Measurements from ENCODE around the gene GABRR2. TPM values are rescaled to one million over a fixed set of nuclear protein-coding genes. Genes with fewer than 3 reads are reported as not detected.

Gene GABRR2
- total RNA-seq, 4 donors from 2014 or later = 0.27 to 0.62 TPM; not detected in 2

GRCh38 chr6:89258912-89259311, 56.2 kb downstream of the GABRR2 start:
- no peak for TF ChIP-seq CTCF (IDR thresholded peaks at IDR 0.05)
- TF ChIP-seq POLR2A (IDR thresholded peaks at IDR 0.05) = no peak
- no peak for DNase-seq (ENCODE audit: low spot score in 2 of 2)
- no peak overlapping the region for H3K4me3 ChIP-seq (ENCODE audit: low read depth, poor library complexity, severe bottlenecking)
- WGBS, 2 donors = 73 to 74% methylated on average over 3 of the region's 3 CpGs
- intact Hi-C loops (cut with DNase I; ENCODE audit: low total_unique reads) = no loop called here

GRCh38 chr6:89257781-89258180, 57.3 kb downstream of the GABRR2 start:
- 69 to 93% methylated on average over 4 of the region's 4 CpGs for WGBS, 2 donors
- TF ChIP-seq CTCF (IDR thresholded peaks at IDR 0.05) (no peak), POLR2A (IDR thresholded peaks at IDR 0.05) (no peak)
- H3K4me3 ChIP-seq (ENCODE audit: low read depth, poor library complexity, severe bottlenecking) = no peak overlapping the region
- intact Hi-C loops (cut with DNase I; ENCODE audit: low total_unique reads) = no loop called here
- DNase-seq (ENCODE audit: low spot score in 2 of 2) = no peak

DNA sequence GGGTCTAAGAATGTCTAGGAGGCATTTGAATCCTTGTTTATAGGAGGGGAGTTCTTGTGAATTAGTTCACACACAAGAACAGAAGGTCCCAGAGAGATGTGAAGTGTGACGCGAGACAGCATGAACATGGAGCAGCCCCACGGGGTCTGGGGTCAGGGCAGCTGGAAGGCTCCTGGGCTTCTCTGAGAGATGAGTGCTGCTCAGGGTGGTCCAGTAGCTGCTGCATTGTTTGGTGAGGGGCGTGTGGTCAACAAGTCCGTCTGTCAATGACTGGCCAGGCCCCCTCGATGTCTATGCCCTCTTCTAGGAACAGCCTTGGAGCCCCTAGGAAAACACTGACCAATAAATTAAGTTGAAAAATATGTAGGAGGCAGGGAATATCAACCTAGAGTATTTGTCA, 57.8 kb downstream of the GABRR2 start:
- no peak overlapping the region for H3K4me3 ChIP-seq (ENCODE audit: low read depth, poor library complexity, severe bottlenecking)
- DNase-seq (ENCODE audit: low spot score in 2 of 2) = no peak
- no peak for TF ChIP-seq CTCF (IDR thresholded peaks at IDR 0.05)
- no peak for TF ChIP-seq POLR2A (IDR thresholded peaks at IDR 0.05)
- intact Hi-C loops (cut with DNase I; ENCODE audit: low total_unique reads) = no loop called here
- WGBS, 2 donors = 93 to 96% methylated on average over 6 of the region's 6 CpGs

- H3K4me3 ChIP-seq (ENCODE audit: low read depth, poor library complexity, severe bottlenecking) = no peak overlapping the region
- no peak for TF ChIP-seq POLR2A (IDR thresholded peaks at IDR 0.05)
- no peak for TF ChIP-seq CTCF (IDR thresholded peaks at IDR 0.05)
- DNase-seq (ENCODE audit: low spot score in 2 of 2) = no peak
- WGBS, 2 donors = 95% methylated on average over 4 of the region's 4 CpGs
- intact Hi-C loops (cut with DNase I; ENCODE audit: low total_unique reads) = no loop called here
Observed at GRCh38 chr6:89255417-89255816, 59.7 kb downstream of the GABRR2 start.

GRCh38 chr6:89254569-89254968, 60.5 kb downstream of the GABRR2 start:
- H3K4me3 ChIP-seq (ENCODE audit: low read depth, poor library complexity, severe bottlenecking) = no peak overlapping the region
- no peak for DNase-seq (ENCODE audit: low spot score in 2 of 2)
- intact Hi-C loops (cut with DNase I; ENCODE audit: low total_unique reads) = no loop called here
- TF ChIP-seq CTCF (IDR thresholded peaks at IDR 0.05) (no peak), POLR2A (IDR thresholded peaks at IDR 0.05) (no peak)

DNA sequence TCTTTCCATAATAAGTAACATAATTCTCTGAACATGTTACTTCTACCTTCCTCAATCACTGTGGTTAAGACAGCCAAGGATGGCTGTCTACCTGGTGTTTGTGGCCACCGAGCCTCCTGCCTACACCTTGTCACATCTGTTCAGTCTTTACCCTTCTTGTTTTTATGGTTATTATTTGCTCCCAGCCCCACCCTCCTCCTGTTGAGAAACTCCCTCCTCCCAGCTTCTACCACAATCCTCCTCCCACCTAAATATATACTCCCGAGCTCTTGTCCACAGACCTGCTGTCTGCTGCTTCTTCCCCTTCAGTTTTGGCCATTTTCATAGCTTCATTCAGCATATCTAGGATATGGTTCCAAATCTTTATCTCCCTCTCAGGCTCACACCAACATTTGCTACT, 62.2 kb downstream of the GABRR2 start:
- TF ChIP-seq CTCF (IDR thresholded peaks at IDR 0.05) (no peak), POLR2A (IDR thresholded peaks at IDR 0.05) (no peak)
- intact Hi-C loops (cut with DNase I; ENCODE audit: low total_unique reads) = no loop called here
- H3K4me3 ChIP-seq (ENCODE audit: low read depth, poor library complexity, severe bottlenecking) = no peak overlapping the region

More for the DNA sequence above, 62.2 kb downstream of the GABRR2 start:
- no peak for DNase-seq (ENCODE audit: low spot score in 2 of 2)
- 72 to 75% methylated on average over 2 of the region's 2 CpGs for WGBS, 2 donors

Data from lower leg skin (tissue), 4 donors.